Activated naive CD8-positive, alpha-beta T cell treated with anti-CD3 and anti-CD28 coated beads, Interleukin-2, amount 10 ng/mL, durations not matched to agents 7 days and 5 days (primary cell): ENCODE measurements around the gene EIF3F. TPM values are rescaled to one million over a fixed set of nuclear protein-coding genes. Genes with fewer than 3 reads are reported as not detected.

Experiments
- ATAC-seq: fragments of 150-1000 bp; cut with Tn5 transposase; one replicate; pipeline ENCODE4 v1.10.0; 2021; ENCODE audit warnings: low read depth, moderate library complexity
- POLR2A ChIA-PET: fragments of 350-600 bp; sonication (Branson Sonifier 250); formaldehyde crosslinking; loops from one replicate; lab custom pipeline; 2021; ENCODE audit warnings: antibody characterized with exemption; lab: Charles Lee
- DNase-seq: peaks from one replicate; pipeline ENCODE4 v3.0.0; 2021
- H3K27ac Mint-ChIP-seq: one replicate; pipeline ENCODE4 v1.8.0; 2022; ENCODE audit warnings: mild to moderate bottlenecking, mixed read lengths
- H3K27me3 Mint-ChIP-seq: one replicate; pipeline ENCODE4 v1.8.0; 2022; ENCODE audit warnings: mild to moderate bottlenecking, moderate library complexity, mixed read lengths
- H3K36me3 Mint-ChIP-seq: one replicate; pipeline ENCODE4 v1.8.0; 2021; ENCODE audit warnings: mild to moderate bottlenecking, mixed read lengths
- H3K4me1 Mint-ChIP-seq: one replicate; pipeline ENCODE4 v1.8.0; 2021; ENCODE audit warnings: mixed read lengths
- H3K4me3 Mint-ChIP-seq: one replicate; pipeline ENCODE4 v1.8.0; 2022; ENCODE audit warnings: mild to moderate bottlenecking, moderate library complexity, mixed read lengths
- H3K9me3 Mint-ChIP-seq: one replicate; pipeline ENCODE4 v1.8.0; 2021; ENCODE audit warnings: mixed read lengths
- total RNA-seq, 2 experiments: library from RNA; stranded (reverse); gene quantifications; one replicate each; pipeline ENCODE4 v1.2.3, GENCODE V29; 2021

EIF3F gene
- total RNA-seq, 2 experiments from 2014 or later = 226 to 233 TPM

DNA sequence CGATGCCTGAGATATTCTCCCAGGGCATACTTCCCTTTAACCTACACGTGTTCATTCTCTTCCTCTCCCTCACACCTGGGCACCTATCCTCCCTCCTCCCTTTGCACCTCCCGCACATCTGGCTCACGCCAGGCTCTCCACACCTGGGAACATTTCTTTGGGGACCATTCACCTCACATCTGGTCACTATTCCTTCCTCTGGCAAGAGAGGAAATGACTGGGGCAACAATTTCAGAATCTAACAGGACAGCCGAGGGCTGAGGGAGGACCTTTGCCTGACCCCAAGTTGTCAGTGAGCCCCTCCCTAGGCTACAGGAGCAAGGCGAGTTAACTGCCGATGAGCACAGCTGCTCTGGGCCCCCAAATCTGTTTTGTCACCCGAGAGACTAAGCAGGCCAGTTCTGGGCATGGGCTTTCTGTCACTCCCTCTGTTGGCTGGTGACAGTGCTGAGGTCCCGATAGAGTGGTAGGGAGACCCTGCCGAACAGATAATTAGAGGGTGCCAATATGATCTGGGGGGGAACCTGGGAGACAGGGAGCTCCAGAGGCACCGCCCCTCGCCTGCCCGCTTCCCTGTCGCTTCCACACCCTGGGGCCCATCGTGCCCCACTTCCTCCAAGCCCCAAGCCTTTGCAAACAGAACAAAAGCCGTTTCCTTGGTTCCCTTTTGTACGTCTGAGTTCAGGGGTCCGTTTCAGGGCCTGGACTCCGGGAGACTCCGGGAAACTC, 45.6 kb downstream of the EIF3F start:
- Mint-ChIP-seq H3K4me1 (no peaks in the 10 kb centered on the region), H3K36me3 (no peaks in the 10 kb centered on the region), H3K9me3 (no peaks in the 10 kb centered on the region), H3K27me3 (peaks cover 14% of the 10 kb centered on the region), H3K27ac (no peak overlapping the region), H3K4me3 (no peak overlapping the region)
- no peak for ATAC-seq
- POLR2A ChIA-PET = interaction anchor here (1.0 kb wide), 1 partner anchor 67 kb away, joined by 3 read pairs; no protein-coding TSS in a partner anchor
- DNase-seq = no peak

DNA sequence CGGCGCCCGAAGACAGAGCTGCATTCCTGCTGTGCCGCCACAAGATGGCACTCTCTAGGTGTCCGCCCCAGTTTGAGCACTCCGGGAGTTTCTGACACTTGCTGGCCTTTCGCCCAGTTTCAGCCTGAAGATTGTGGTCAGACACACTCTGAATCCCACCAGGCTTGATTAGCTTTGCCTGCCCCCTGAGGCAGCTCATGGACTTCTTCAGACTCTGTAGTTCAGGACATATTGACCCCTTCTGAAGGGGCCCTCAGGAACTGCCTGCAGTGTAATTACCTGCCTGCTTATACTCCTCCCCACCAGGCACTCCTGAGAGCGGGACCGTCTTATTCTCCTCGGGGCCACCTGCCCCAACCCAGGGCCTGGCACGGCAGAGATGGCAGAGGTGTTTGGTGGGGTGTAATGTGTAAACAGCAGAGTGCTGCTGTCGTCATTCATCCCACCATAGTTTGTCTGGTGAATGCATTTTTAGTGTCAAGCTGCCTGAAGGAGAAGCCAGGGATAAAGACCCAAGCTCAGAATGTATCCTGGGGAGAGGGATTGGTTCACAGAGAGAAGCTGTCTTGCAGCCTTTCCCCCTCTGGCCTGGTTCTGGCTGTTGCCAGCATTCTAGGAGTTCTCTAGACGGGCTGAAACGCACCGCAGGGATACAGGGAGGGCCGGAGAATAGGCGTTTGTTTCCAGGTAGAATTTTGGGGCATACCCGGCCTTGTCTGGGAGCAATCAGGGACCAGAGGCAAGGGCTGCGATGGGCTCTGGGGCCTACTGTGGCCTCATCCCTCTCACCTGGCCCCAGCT, 46.4 kb downstream of the EIF3F start:
- Mint-ChIP-seq H3K36me3 (no peaks in the 10 kb centered on the region), H3K4me1 (no peaks in the 10 kb centered on the region), H3K4me3 (no peak overlapping the region), H3K9me3 (no peaks in the 10 kb centered on the region), H3K27ac (no peak overlapping the region), H3K27me3 (peaks cover 8% of the 10 kb centered on the region)
- DNase-seq (peak; percentile 58), ATAC-seq (peak; percentile 69)
- POLR2A ChIA-PET = interaction anchor here (1.0 kb wide), 1 partner anchor 66 kb away, joined by 3 read pairs; no protein-coding TSS in a partner anchor

DNA sequence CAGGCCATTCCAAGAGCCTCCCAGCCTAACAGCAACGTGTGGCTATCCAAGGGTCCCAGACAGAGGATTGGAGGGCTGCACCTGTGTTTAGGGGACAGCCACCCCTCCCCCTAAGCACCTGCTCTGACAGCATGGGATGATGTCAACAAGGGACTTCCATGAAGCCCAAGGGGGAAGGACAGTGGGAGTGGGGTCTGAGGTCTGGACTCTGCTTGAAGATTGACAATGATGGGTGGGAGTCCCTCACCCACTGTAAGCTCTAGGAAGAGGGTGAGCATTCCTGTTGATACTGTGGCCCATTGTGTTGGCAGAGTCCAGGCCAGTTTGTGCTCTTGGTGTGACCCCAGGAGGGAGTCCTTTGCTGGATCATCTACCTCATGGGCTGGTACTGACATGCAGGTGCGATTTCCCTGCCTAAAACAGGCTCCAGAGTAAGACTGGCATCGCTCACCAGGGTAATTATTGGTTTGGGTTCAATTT, 47.0 kb downstream of the EIF3F start:
- H3K27ac Mint-ChIP-seq = no peak overlapping the region
- no peak for DNase-seq
- H3K27me3 Mint-ChIP-seq = peaks cover 7% of the 10 kb centered on the region
- no peak overlapping the region for H3K4me3 Mint-ChIP-seq
- H3K4me1 Mint-ChIP-seq = no peaks in the 10 kb centered on the region
- ATAC-seq = no peak
- POLR2A ChIA-PET = no interaction called here
- H3K36me3 Mint-ChIP-seq = no peaks in the 10 kb centered on the region
- no peaks in the 10 kb centered on the region for H3K9me3 Mint-ChIP-seq

DNA sequence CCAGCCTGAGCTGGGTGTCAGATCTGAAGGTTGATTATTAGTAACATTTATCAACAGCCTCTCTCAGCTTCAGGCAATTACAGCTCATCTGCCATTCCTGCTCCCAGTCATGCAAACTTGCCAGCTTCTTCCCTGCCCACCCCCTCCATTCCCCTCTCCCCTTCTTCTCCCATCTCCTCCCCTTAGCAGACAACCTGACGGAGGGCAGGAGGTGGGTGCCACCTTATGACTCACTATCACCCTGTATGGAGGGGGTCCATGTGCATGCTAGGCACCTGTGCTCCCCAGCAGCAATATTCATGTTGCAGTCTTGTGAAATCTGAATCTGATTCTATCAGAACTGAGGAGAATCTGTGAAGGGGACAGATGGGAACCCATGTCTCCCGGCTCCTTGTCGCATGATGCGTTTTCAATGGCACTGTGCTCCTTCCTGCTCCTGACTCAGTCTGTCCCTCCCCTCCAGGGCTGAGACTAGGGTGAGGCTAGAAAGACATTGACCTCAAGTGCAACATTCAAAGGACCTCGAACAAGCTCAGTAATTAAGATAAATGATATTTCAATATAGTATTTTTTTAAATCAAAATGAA, 47.6 kb downstream of the EIF3F start:
- ATAC-seq = no peak

DNA sequence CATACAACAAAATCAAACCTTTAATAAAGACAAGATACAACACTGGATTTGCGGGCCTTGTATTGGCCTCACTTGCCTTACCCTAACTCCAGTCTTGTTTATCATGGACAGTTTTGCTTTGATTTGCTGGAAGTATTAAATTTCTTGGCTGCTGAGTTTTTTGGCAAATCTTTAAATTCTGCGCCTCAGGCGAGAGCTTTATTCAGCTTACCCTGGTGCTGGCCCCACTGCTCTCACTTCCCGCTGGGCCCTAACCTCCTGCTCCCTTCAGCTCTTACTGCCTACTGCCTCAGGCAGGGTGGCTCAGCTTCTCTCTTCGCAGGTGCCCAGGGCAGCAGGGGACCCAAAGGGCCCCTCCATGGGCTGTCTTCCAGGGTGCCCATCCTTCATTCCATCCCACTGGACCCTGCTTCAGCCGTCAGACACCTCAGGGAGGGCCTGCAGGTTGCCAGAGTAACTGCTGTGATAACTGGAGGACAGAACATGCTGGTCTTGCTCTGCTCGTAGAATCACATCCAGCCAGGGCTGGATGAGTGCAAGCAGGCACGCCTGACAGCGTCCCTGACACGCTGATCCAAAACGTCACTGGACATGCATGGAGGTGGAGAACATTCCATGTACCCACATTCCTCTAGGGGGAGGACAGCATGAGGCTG, 48.2 kb downstream of the EIF3F start:
- Mint-ChIP-seq H3K27me3 (peaks cover 5% of the 10 kb centered on the region), H3K4me1 (no peaks in the 10 kb centered on the region), H3K4me3 (no peak overlapping the region), H3K27ac (no peak overlapping the region), H3K9me3 (no peaks in the 10 kb centered on the region), H3K36me3 (no peaks in the 10 kb centered on the region)
- POLR2A ChIA-PET = no interaction called here
- no peak for ATAC-seq
- DNase-seq = no peak

More for the DNA sequence above, 47.6 kb downstream of the EIF3F start:
- DNase-seq = no peak
- Mint-ChIP-seq H3K4me3 (no peak overlapping the region), H3K36me3 (no peaks in the 10 kb centered on the region), H3K27me3 (peaks cover 5% of the 10 kb centered on the region), H3K9me3 (no peaks in the 10 kb centered on the region), H3K27ac (no peak overlapping the region), H3K4me1 (no peaks in the 10 kb centered on the region)
- POLR2A ChIA-PET = no interaction called here

DNA sequence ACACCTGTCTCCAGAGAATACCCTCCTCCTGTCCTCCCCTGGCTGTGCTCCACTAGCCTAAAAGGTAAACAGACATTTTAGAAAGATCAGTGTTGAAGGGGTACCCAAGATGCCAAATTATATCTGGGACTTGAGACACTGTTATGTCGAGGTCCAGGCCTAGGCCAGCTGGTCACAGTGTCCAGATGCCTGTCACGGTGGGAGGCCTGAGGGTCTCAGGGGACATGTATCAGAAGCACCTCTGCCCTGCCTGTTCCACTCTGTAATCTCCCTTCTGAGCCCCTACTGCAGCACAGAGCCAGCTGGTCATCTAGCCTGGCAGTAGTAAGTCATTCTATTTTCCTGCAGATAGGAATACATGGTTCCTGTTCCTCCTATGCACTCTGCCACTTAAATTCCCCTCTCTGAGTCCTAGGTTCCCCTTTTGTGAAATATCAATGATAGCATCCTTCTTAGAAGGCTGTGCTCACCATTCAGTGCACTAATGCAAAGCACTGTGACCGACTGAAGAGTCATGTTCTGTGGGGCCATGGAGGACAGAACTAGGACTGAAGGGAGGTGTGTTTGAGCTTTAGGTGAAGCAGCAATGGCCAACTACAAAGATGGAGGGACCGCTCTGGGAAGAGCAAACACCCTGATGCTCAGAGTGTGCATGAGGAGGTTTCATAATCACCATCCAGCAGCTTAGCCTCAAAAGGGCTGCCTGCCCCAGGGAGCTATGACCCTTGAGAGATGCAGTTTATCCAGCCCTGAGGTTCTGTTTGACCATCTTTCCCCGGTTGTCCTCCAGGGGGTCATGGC, 49.1 kb downstream of the EIF3F start:
- ATAC-seq (no peak), DNase-seq (no peak)
- POLR2A ChIA-PET = no interaction called here
- H3K36me3 Mint-ChIP-seq = no peaks in the 10 kb centered on the region
- no peaks in the 10 kb centered on the region for H3K4me1 Mint-ChIP-seq
- no peak overlapping the region for H3K4me3 Mint-ChIP-seq
- H3K27ac Mint-ChIP-seq = no peak overlapping the region
- H3K27me3 Mint-ChIP-seq = peaks cover 2% of the 10 kb centered on the region
- H3K9me3 Mint-ChIP-seq = no peaks in the 10 kb centered on the region

DNA sequence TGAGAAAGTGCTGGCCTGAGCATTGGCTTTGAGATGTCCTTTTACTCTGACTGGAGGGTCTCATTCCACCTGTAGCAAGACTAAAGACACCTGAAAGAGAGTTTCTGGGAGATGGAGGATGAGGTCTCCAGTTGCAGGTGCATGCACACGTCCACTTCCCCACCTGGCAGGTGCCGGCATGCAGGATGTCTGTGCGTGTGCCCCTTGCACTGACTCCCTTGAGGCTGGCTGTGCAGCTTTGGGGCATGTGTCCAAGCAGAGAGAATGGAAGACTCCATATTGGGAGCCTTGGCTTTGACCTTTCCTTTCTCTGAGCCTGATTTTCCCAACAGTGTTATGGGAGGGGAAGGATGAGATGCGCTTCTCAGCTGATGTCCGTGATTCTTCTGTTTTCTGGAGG, 49.8 kb downstream of the EIF3F start:
- Mint-ChIP-seq H3K27me3 (peaks cover 2% of the 10 kb centered on the region), H3K27ac (no peak overlapping the region), H3K36me3 (no peaks in the 10 kb centered on the region), H3K4me1 (no peaks in the 10 kb centered on the region), H3K4me3 (no peak overlapping the region), H3K9me3 (no peaks in the 10 kb centered on the region)
- POLR2A ChIA-PET = no interaction called here
- ATAC-seq = no peak
- DNase-seq = no peak

DNA sequence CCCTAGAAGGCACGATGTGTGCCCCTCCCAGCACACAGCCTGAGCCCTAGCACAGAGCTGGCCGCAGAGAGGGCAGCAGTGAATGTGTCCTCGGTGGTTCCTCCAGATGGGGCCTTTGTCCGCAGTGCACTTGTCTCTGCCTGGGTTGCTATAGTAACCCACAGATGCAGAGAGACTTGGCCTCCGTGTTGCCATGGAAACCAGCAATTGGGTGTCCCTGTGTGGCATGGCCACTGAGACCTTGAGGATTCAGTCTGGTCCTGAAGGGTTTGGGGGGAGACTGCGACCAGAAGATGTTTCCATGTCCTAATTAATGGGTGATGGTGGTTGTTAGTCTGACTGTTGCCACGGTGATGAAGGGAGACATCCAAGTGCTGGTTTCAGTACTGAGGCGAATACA, 51.3 kb downstream of the EIF3F start:
- ATAC-seq = no peak
- POLR2A ChIA-PET = no interaction called here
- no peak overlapping the region for H3K27ac Mint-ChIP-seq
- no peaks in the 10 kb centered on the region for H3K36me3 Mint-ChIP-seq
- no peaks in the 10 kb centered on the region for H3K4me1 Mint-ChIP-seq
- H3K27me3 Mint-ChIP-seq = peaks cover 10% of the 10 kb centered on the region
- no peaks in the 10 kb centered on the region for H3K9me3 Mint-ChIP-seq
- H3K4me3 Mint-ChIP-seq = no peak overlapping the region
- DNase-seq = no peak

DNA sequence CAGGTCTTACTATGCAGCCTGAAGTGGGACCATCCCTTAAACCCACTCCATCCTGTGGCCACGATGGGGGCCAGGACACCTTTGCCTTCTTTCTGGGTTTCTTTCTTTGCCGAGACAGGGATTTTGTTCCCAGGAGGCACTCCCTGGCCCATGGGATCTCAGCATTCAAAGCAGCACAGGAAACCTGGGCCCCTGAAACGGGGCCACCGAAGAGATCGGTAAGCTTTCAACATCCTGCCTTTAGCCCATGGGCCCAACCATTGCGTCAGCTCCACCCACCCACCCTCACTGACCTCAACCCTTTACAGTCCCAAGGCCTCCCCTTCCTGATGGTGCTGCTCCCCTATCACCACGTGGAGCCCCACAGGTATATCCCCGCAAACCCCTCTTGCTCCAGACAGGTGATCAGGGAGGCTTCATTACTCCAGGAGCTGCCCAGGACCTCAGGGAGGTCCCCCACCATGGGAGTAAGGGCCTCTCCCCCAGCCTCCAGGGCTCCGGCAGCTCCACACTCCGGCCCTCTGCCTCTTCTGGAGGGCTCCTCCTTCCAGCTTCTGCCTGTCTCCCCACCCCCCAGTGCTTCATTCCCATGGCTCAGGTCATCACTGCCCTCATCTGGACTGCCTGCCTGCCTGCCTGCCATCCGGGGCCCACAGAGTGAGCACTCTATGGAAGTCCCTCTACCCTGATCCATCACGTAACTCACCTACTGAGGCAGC, 51.8 kb downstream of the EIF3F start:
- Mint-ChIP-seq H3K4me3 (no peak overlapping the region), H3K27ac (no peak overlapping the region), H3K4me1 (no peaks in the 10 kb centered on the region), H3K36me3 (no peaks in the 10 kb centered on the region), H3K9me3 (no peaks in the 10 kb centered on the region), H3K27me3 (peaks cover 16% of the 10 kb centered on the region)
- no peak for DNase-seq
- POLR2A ChIA-PET = no interaction called here
- ATAC-seq = no peak

DNA sequence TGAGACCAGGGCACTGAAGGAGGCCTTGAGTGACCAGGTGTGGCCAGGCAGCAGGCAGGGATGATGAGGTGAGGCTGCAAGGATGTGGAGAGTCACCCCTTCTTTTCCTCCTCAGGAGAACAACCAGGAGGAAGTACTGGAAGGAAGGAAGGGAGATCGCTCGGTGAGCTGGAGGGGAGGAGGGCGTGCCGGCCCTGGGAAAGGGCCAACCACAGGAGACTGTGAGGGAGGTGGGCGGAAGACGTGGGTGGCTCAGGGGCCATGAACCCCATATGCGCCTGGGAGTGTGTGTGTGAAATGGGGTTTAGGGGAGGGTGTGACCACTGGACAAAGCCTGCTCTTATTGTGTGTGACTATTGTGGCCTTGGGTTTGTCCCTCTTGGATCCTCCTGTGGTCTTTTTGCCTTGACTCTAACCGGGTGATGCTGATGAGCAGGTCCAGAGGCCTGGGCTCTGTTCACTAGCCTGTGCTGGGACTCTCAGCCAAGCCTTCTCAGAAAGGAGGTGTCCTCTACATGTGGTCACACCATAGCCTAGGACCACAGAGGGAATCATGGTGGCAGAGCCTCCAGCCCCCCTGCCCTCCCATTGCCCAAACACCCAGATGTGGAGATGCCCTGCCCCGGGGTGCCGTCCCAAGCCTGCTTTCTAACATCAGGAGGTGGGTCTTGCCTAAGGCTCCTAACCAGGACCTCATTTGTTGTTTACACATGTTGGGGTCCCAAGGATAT, 52.6 kb downstream of the EIF3F start:
- DNase-seq = no peak
- no peak overlapping the region for H3K27ac Mint-ChIP-seq
- POLR2A ChIA-PET = no interaction called here
- no peaks in the 10 kb centered on the region for H3K4me1 Mint-ChIP-seq
- no peak overlapping the region for H3K4me3 Mint-ChIP-seq
- peaks cover 21% of the 10 kb centered on the region for H3K27me3 Mint-ChIP-seq
- no peaks in the 10 kb centered on the region for H3K36me3 Mint-ChIP-seq
- ATAC-seq = no peak
- no peaks in the 10 kb centered on the region for H3K9me3 Mint-ChIP-seq

DNA sequence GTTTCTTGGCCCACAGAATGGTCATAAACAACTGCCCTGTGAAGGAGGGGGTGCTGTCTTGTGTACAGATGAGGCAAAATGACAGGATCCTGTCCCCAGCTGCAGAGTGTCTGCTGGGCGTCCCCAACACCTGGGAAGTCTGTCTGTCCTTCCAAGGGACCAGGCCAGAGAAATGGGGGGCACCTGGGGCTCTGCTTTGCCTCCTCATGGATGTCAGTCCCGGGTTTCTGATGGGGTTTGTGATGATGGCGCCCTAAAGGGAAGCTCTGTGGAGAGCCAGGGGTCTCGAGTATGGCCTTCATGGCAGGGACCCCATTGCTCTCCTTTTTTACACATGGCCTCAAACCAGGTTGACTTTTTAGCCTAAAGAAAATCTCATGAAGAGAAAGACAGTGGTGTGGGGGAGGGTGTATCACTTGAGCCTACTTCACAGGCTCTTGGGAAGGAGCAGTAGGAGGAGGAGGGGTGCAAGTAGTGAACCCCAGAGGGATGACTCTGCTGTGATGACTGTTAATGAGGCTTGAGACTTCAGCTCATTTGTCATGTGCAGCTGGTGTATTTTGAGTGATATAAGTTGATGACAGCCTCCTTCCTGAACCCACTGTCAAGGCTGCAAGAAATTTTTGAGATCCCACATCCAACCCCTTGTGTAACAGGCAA, 53.3 kb downstream of the EIF3F start:
- Mint-ChIP-seq H3K36me3 (no peaks in the 10 kb centered on the region), H3K27ac (no peak overlapping the region), H3K27me3 (peaks cover 28% of the 10 kb centered on the region), H3K4me1 (no peaks in the 10 kb centered on the region), H3K4me3 (no peak overlapping the region), H3K9me3 (no peaks in the 10 kb centered on the region)
- POLR2A ChIA-PET = no interaction called here
- DNase-seq (no peak), ATAC-seq (no peak)
